ENCODE results near the gene C16orf95.
"Not testable (repeated sequence)": the region's sequence is repeated elsewhere in the genome, so short reads cannot be mapped to it uniquely, and the experiment has no call there.

Gene C16orf95

GRCh38 chr16:87346517-87347060, 29.4 kb upstream of the C16orf95 start:
- DNase-seq (ENCODE audit: low read depth), result no peak

- DNase-seq (ENCODE audit: low read depth), result no peak
These were observed 28.7 kb upstream of the C16orf95 start for GRCh38 chr16:87345726-87346424.

- DNase-seq (ENCODE audit: low read depth), result peak; percentile 38
These were observed 27.9 kb upstream of the C16orf95 start for GRCh38 chr16:87344931-87345631.

- DNase-seq (ENCODE audit: low read depth), result no peak
These were observed 27.2 kb upstream of the C16orf95 start for GRCh38 chr16:87344165-87344930.

GRCh38 chr16:87343753-87344050, 26.5 kb upstream of the C16orf95 start:
- DNase-seq (ENCODE audit: low read depth), result no peak

- no peak for DNase-seq (ENCODE audit: low read depth)
These were observed 26.0 kb upstream of the C16orf95 start for GRCh38 chr16:87342978-87343752.

- DNase-seq (ENCODE audit: low read depth), result no peak
These were observed 25.3 kb upstream of the C16orf95 start for GRCh38 chr16:87342504-87342903.

GRCh38 chr16:87340198-87340597, 23.0 kb upstream of the C16orf95 start:
- no peak for DNase-seq (ENCODE audit: low read depth)

- not testable (repeated sequence) for DNase-seq (ENCODE audit: low read depth)
These were observed 22.5 kb upstream of the C16orf95 start for GRCh38 chr16:87339724-87340105.

- no peak for DNase-seq (ENCODE audit: low read depth)
These were observed 22.0 kb upstream of the C16orf95 start for GRCh38 chr16:87339086-87339723.

- no peak for DNase-seq (ENCODE audit: low read depth)
These were observed 21.1 kb upstream of the C16orf95 start for GRCh38 chr16:87338155-87338765.

- no peak for DNase-seq (ENCODE audit: low read depth)
These were observed 20.1 kb upstream of the C16orf95 start for GRCh38 chr16:87337262-87337771.

- DNase-seq (ENCODE audit: low read depth), result no peak
These were observed 19.4 kb upstream of the C16orf95 start for GRCh38 chr16:87336434-87337240.

GRCh38 chr16:87335625-87336433, 18.6 kb upstream of the C16orf95 start:
- DNase-seq (ENCODE audit: low read depth), result no peak

GRCh38 chr16:87334651-87335624, 17.7 kb upstream of the C16orf95 start:
- no peak for DNase-seq (ENCODE audit: low read depth)

GRCh38 chr16:87333581-87334331, 16.6 kb upstream of the C16orf95 start:
- DNase-seq (ENCODE audit: low read depth), result no peak

- no peak for DNase-seq (ENCODE audit: low read depth)
These were observed 15.9 kb upstream of the C16orf95 start for GRCh38 chr16:87333101-87333500.
